Erythroblast (primary cell): ENCODE results near the gene APOO.

Experiments
- GATA1 ChIP-seq: IDR thresholded peaks from 2 replicates; pipeline ENCODE4 v1.6.1; 2011; ENCODE audit warnings: low read depth, mild to moderate bottlenecking, control low read depth, low read length, moderate library complexity
- POLR2A ChIP-seq: IDR thresholded peaks from 2 replicates; pipeline ENCODE4 v1.6.1; 2011; ENCODE audit warnings: mild to moderate bottlenecking, low read length

GRCh38 chrX:23821847-23822246, 85.9 kb downstream of the APOO start:
- TF ChIP-seq POLR2A (no peak), GATA1 (no peak)
